IMR-90 (cell line): ENCODE measurements around the gene ERC2. TPM values are rescaled to one million over a fixed set of nuclear protein-coding genes. Genes with fewer than 3 reads are reported as not detected.

Experiments
- ATAC-seq: fragments of 200-7000 bp; cut with Tn5 transposase; 2 replicates; pipeline ENCODE4 v1.9.1; 2020; ENCODE audit warnings: low read depth, mild to moderate bottlenecking, moderate library complexity
- BruUV-seq: library from RNA; stranded (reverse); fragments of 400-500 nt; replicated peaks from 2 replicates; lab custom pipeline; 2021; lab: Mats Ljungman, UMichigan
- CTCF ChIA-PET: fragments of 300-600 bp; formaldehyde crosslinking; extraction: SDS; loops from one replicate; lab custom pipeline; 2021; ENCODE audit warnings: antibody characterized with exemption; lab: Yijun Ruan, JAX
- POLR2A ChIA-PET: fragments of 300-600 bp; sonication (Branson Sonifier 250); formaldehyde crosslinking; loops from one replicate; lab custom pipeline; 2022; ENCODE audit warnings: antibody characterized with exemption; ENCODE audit not compliant: unreplicated experiment; lab: Charles Lee
- DNase-seq: peaks from one replicate; pipeline ENCODE4 v3.0.0; 2013
- H2AFZ ChIP-seq: replicated peaks from 2 replicates; pipeline ENCODE3; 2013; ENCODE audit warnings: low read length, mild to moderate bottlenecking; ENCODE audit not compliant: poor library complexity
- H2AK5ac ChIP-seq: 2 replicates; pipeline ENCODE4 v1.6.1; 2013; ENCODE audit warnings: low read depth, low read length, inconsistent platforms
- H2AK9ac ChIP-seq: replicated peaks from 2 replicates; pipeline ENCODE3; 2013; ENCODE audit warnings: mild to moderate bottlenecking, low read depth, low read length, moderate library complexity; ENCODE audit not compliant: poor library complexity
- H2BK120ac ChIP-seq: 2 replicates; pipeline ENCODE4 v1.6.1; 2013; ENCODE audit warnings: low read depth, low read length, inconsistent platforms
- H2BK15ac ChIP-seq: 3 replicates; pipeline ENCODE4 v1.6.1; 2013; ENCODE audit warnings: low read depth, low read length, inconsistent platforms
- H2BK20ac ChIP-seq: 2 replicates; pipeline ENCODE4 v1.6.1; 2013; ENCODE audit warnings: low read depth, mild to moderate bottlenecking, inconsistent platforms, low read length, moderate library complexity
- H2BK5ac ChIP-seq: 2 replicates; pipeline ENCODE4 v1.6.1; 2013; ENCODE audit warnings: mild to moderate bottlenecking, low read depth, low read length, inconsistent platforms; ENCODE audit not compliant: poor library complexity, severe bottlenecking
- H3K14ac ChIP-seq: replicated peaks from 2 replicates; pipeline ENCODE4 v1.6.1; 2013; ENCODE audit warnings: low read depth, low read length, inconsistent platforms
- H3K18ac ChIP-seq: 2 replicates; pipeline ENCODE4 v1.6.1; 2013; ENCODE audit warnings: low read depth, low read length, control low read depth
- H3K23ac ChIP-seq: 2 replicates; pipeline ENCODE4 v1.6.1; 2013; ENCODE audit warnings: low read depth, low read length, inconsistent platforms
- H3K27ac ChIP-seq: 2 replicates; pipeline ENCODE4 v1.5.1; 2013; ENCODE audit warnings: mild to moderate bottlenecking, control low read depth, low read length; ENCODE audit not compliant: insufficient read depth
- H3K27me3 ChIP-seq: 2 replicates; pipeline ENCODE4 v1.6.1; 2013; ENCODE audit warnings: low read length; ENCODE audit not compliant: control insufficient read depth, insufficient read depth
- H3K36me3 ChIP-seq: 2 replicates; pipeline ENCODE4 v1.6.1; 2013; ENCODE audit warnings: low read length, mixed read lengths; ENCODE audit not compliant: control insufficient read depth, insufficient read depth
- H3K4ac ChIP-seq: 2 replicates; pipeline ENCODE4 v1.6.1; 2013; ENCODE audit warnings: low read depth, low read length, inconsistent platforms
- H3K4me1 ChIP-seq: 2 replicates; pipeline ENCODE4 v1.6.1; 2013; ENCODE audit warnings: low read length, mixed read lengths; ENCODE audit not compliant: control insufficient read depth, insufficient read depth
- H3K4me2 ChIP-seq: 2 replicates; pipeline ENCODE4 v1.6.1; 2013; ENCODE audit warnings: low read depth, mild to moderate bottlenecking, control low read depth, low read length, moderate library complexity
- H3K4me3 ChIP-seq: 2 replicates; pipeline ENCODE4 v1.5.1; 2013; ENCODE audit warnings: low read depth, mild to moderate bottlenecking, control low read depth, low read length, moderate library complexity; ENCODE audit not compliant: insufficient read depth
- H3K56ac ChIP-seq: 2 replicates; pipeline ENCODE4 v1.6.1; 2013; ENCODE audit warnings: low read length, inconsistent platforms; ENCODE audit not compliant: insufficient read depth; ENCODE audit errors: extremely low read depth
- H3K79me1 ChIP-seq, 2 experiments: 2 replicates each; pipeline ENCODE4 v1.6.1; 2013; ENCODE audit warnings: low read length in 2 of 2, inconsistent platforms in 1 of 2, low read depth in 1 of 2
- H3K9ac ChIP-seq: 2 replicates; pipeline ENCODE4 v1.6.1; 2013; ENCODE audit warnings: low read depth, low read length, control low read depth
- H3K9me1 ChIP-seq: 2 replicates; pipeline ENCODE4 v1.6.1; 2013; ENCODE audit warnings: low read length, inconsistent platforms; ENCODE audit not compliant: insufficient read depth
- H3K9me3 ChIP-seq: 2 replicates; pipeline ENCODE4 v1.6.1; 2013; ENCODE audit warnings: low read length; ENCODE audit not compliant: control insufficient read depth, insufficient read depth
- H4K20me1 ChIP-seq: 2 replicates; pipeline ENCODE4 v1.6.1; 2013; ENCODE audit warnings: low read length, inconsistent platforms; ENCODE audit not compliant: insufficient read depth
- H4K5ac ChIP-seq: 2 replicates; pipeline ENCODE4 v1.6.1; 2013; ENCODE audit warnings: mild to moderate bottlenecking, low read depth, low read length, control low read depth
- H4K8ac ChIP-seq, 2 experiments: 2 replicates each; pipeline ENCODE4 v1.6.1; 2013; ENCODE audit warnings: low read depth in 2 of 2, low read length in 2 of 2, control low read depth in 1 of 2, inconsistent platforms in 1 of 2
- H4K91ac ChIP-seq: 2 replicates; pipeline ENCODE4 v1.6.1; 2013; ENCODE audit warnings: low read depth, low read length, inconsistent platforms; ENCODE audit not compliant: insufficient read depth
- BHLHE40 ChIP-seq: fragments of 150-350 bp; IDR thresholded peaks from 2 replicates; pipeline ENCODE4 v1.6.1; 2016; ENCODE audit warnings: mild to moderate bottlenecking, low read depth, low read length
- CHD1 ChIP-seq: IDR thresholded peaks from 2 replicates; pipeline ENCODE4 v1.6.1; 2012; ENCODE audit warnings: low read depth, low read length, improper control_type of control experiment
- CTCF ChIP-seq: conservative IDR thresholded peaks from 2 replicates; pipeline ENCODE4 v1.5.1; 2012; ENCODE audit warnings: mild to moderate bottlenecking, low read depth, low read length, improper control_type of control experiment
- MAZ ChIP-seq: IDR thresholded peaks from 2 replicates; pipeline ENCODE4 v1.6.1; 2012; ENCODE audit warnings: low read depth, mild to moderate bottlenecking, low read length, improper control_type of control experiment, moderate library complexity, borderline replicate concordance
- MXI1 ChIP-seq: IDR thresholded peaks from 2 replicates; pipeline ENCODE4 v1.6.1; 2012; ENCODE audit warnings: low read depth, mild to moderate bottlenecking, low read length, moderate library complexity, borderline replicate concordance
- NFE2L2 ChIP-seq: fragments of 150-350 bp; IDR thresholded peaks from 2 replicates; pipeline ENCODE4 v1.6.1; 2016; ENCODE audit warnings: low read depth, mild to moderate bottlenecking, low read length
- RAD21 ChIP-seq: IDR thresholded peaks from 2 replicates; pipeline ENCODE4 v1.6.1; 2012; ENCODE audit warnings: low read length, improper control_type of control experiment
- RCOR1 ChIP-seq: IDR thresholded peaks from 2 replicates; pipeline ENCODE4 v1.6.1; 2012; ENCODE audit warnings: mild to moderate bottlenecking, low read length, improper control_type of control experiment; ENCODE audit not compliant: insufficient replicate concordance
- SMC3 ChIP-seq: fragments of 150-350 bp; IDR thresholded peaks from 2 replicates; pipeline ENCODE4 v1.6.1; 2016; ENCODE audit warnings: low read depth, mild to moderate bottlenecking, antibody characterized with exemption, low read length, moderate library complexity
- USF2 ChIP-seq: fragments of 150-350 bp; IDR thresholded peaks from 2 replicates; pipeline ENCODE4 v1.6.1; 2017; ENCODE audit warnings: mild to moderate bottlenecking, antibody characterized with exemption, low read length, low read depth
- WGBS, 2 experiments: methylation state at CpG; one replicate each; pipeline versions ENCODE4 v1.1.5 to v1.1.7; 2013; ENCODE audit warnings: missing lambda C conversion rate in 2 of 2; ENCODE audit not compliant: insufficient read length in 1 of 2; ENCODE audit errors: extremely low coverage in 2 of 2; 5-methylcytosine and 5-hydroxymethylcytosine counted together
- dilution Hi-C: fragments of 300-500 bp; cut with HindIII; formaldehyde crosslinking; loops from one replicate; pipeline ENCODE4 v1.14.3; 2018; ENCODE audit warnings: low sequenced_read_pairs; ENCODE audit not compliant: unreplicated experiment
- in situ Hi-C: fragments of 300-500 bp; cut with MboI; formaldehyde crosslinking; loops from 3 replicates; pipeline ENCODE4 v1.14.3; 2019; ENCODE audit warnings: low sequenced_read_pairs, inconsistent platforms, mixed read lengths
- intact Hi-C: fragments of 100-400 bp; cut with micrococcal nuclease; formaldehyde crosslinking; loops from 2 replicates; pipeline ENCODE4 v1.10.0; 2022
- polyA plus RNA-seq, 3 experiments: library from polyadenylated mRNA; depleted of rRNA; stranded (reverse); fragments of >200 nt; gene quantifications; 2 replicates each; pipeline ENCODE4 v1.2.3, GENCODE V29; 2012; ENCODE audit warnings: low replicate concordance in 1 of 3
- total RNA-seq: library from RNA; depleted of rRNA; stranded (reverse); fragments of >200 nt; gene quantifications from 2 replicates; pipeline ENCODE4 v1.2.3, GENCODE V29; 2012

ERC2 gene
- total and polyA plus RNA-seq, 2 of the 4 experiments (the other 2 are of a cell fraction) = 0.17 to 0.18 TPM

GRCh38 chr3:56081246-56081645 is 387.0 kb downstream of the ERC2 start:
- Histone ChIP-seq H3K9me3 (no peaks in the 10 kb centered on the region), H3K56ac (no peak overlapping the region), H2AFZ (no peak overlapping the region), H3K9ac (no peak overlapping the region), H2AK5ac (no peak overlapping the region), H3K36me3 (no peaks in the 10 kb centered on the region), H3K27ac (no peak overlapping the region), H2BK20ac (no peak overlapping the region), H2BK15ac (no peak overlapping the region), H3K4ac (no peak overlapping the region), H4K8ac (no peak overlapping the region), H3K79me1 (no peaks in the 10 kb centered on the region), H3K14ac (no peak overlapping the region), H3K27me3 (no peaks in the 10 kb centered on the region), H2BK120ac (no peak overlapping the region), H3K4me3 (no peak overlapping the region), H4K5ac (no peak overlapping the region), H3K18ac (no peak overlapping the region), H3K4me1 (no peaks in the 10 kb centered on the region), H4K91ac (no peak overlapping the region), H3K9me1 (no peaks in the 10 kb centered on the region), H3K23ac (no peak overlapping the region), H4K20me1 (no peaks in the 10 kb centered on the region), H2BK5ac (no peak overlapping the region), H2AK9ac (no peak overlapping the region), H3K4me2 (no peak overlapping the region)
- DNase-seq (no peak), ATAC-seq (no peak)
- no CpG with 5 or more reads among the region's 2 CpGs for WGBS, 2 experiments
- BruUV-seq = no TSS peak
- intact Hi-C loops = no loop called here
- no peak for TF ChIP-seq CTCF
- TF ChIP-seq MXI1 = no peak
- no peak for TF ChIP-seq BHLHE40
- TF ChIP-seq SMC3 = no peak
- TF ChIP-seq RCOR1 = no peak
- no peak for TF ChIP-seq MAZ
- no peak for TF ChIP-seq USF2
- no peak for TF ChIP-seq NFE2L2
- no peak for TF ChIP-seq CHD1
- no peak for TF ChIP-seq RAD21
- POLR2A ChIA-PET = no interaction called here
- dilution Hi-C loops = no loop called here
- in situ Hi-C loops = no loop called here
- CTCF ChIA-PET = no interaction called here
